AG08396 (cell line): ENCODE measurements around the gene COL1A2.

ENCODE experiments used
- DNase-seq: peaks from one replicate; pipeline ENCODE4 v3.0.0; 2012; ENCODE audit warnings: low spot score, mixed read lengths

COL1A2 gene

GRCh38 chr7:94382746-94383145, 11.9 kb upstream of the COL1A2 start:
- no peak for DNase-seq

DNA sequence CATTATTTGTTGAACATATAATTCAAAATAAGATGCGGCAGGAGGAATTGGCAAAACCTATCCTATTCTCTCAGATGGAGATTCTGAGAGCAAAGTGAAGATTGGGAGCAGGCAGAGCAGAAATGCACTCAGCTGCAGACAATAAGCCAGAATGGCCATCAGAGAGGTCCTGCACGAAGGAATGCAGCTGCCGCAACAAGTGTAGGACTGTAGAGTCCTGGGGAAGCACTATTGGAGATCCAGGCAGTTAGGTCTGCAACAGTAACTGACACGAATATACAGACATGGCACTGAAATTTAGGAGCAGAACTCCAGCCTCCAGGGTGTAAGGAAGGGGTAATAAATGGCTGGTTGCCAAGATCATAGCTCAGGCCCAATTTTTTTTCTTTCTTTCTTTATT, 10.4 kb upstream of the COL1A2 start:
- no peak for DNase-seq

DNA sequence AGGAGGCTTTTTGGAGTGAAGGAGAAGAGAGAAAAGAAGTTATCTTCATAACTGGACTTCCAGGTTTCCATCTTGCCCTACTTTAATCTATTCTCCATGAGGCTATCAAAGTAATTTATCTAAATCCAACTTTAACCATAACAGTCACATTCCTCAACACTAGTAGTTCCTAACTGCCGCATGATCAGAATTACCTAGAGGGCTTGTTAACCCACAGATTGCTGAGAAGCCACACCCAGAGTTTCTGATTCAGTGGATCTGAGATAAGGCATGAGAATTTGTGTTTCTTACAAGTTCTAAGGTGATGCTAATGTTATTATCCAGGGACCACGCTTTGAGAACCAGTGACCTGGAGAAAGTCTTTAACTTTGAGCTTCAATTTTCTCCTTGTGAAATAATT, 8.3 kb upstream of the COL1A2 start:
- DNase-seq = no peak

DNA sequence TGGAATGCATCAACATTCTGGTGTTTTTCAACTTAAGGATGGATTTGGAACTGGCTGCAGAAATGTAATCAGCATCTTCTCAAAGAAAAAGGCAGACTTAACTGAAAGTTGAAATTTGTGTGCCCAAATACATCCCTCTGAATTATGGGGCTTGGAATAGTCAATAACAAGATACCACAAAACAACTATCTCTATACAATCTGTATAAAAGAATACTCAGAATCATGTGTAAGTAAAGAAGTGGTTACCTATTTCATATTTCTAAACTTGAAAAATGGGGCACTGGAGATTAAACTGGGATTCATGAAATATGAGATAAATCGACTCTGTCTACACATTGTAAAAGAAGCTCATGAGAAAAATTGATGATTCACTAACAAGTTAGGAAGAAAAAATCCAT, 6.2 kb upstream of the COL1A2 start:
- DNase-seq = no peak

DNA sequence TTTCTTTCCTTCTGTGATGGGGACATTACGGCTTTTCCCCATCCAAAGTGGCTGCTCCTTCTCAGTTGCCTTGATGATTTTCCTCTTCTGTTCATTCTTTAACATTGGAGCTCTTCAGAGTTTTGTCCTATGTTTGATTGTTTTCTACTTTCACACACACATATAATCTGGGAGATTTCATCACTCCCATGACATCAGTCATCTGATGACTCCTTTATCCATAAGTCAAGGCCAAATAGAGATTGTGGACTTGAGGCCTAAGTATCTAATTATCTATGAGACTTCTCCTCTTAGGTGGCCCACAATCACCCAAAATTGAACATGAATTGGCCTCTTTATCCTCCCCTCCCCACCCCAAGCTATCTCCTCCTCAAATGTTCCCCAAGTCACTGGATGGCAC, 5.3 kb upstream of the COL1A2 start:
- DNase-seq = no peak

DNA sequence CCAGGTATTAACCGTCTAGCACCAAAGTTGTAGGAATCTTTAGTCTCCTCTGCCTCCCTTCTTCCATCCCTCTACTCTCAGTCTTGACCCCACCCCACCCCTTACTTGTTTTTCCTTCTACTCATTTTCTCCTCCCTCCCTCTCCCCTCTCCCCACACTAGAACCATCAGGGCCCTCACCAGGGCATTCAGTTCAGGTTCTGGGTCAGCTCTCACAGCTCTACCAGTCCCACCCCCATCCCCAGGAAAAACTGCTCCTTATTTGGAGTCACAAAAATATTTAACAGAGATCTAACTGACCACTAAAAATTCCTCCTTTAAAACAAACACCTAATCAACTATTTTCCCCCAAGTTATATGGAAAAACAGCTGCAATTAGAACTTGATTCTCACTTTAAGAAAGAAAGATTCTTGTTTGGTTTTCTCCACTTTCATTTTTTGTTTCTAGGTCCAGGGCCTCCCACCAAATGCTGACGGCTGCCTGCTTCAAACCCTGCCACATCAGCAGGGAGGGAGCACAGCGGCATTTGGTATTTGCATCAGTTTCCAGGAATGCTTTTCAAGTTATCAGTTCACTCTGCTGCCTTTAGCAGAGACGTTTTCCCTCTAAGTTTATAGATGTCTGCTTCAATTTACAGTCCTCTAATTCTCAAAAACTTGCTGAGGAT, 2.8 kb upstream of the COL1A2 start:
- DNase-seq = peak; percentile 65

- no peak for DNase-seq
These were observed 2.3 kb upstream of the COL1A2 start for GRCh38 chr7:94392393-94392786.

DNA sequence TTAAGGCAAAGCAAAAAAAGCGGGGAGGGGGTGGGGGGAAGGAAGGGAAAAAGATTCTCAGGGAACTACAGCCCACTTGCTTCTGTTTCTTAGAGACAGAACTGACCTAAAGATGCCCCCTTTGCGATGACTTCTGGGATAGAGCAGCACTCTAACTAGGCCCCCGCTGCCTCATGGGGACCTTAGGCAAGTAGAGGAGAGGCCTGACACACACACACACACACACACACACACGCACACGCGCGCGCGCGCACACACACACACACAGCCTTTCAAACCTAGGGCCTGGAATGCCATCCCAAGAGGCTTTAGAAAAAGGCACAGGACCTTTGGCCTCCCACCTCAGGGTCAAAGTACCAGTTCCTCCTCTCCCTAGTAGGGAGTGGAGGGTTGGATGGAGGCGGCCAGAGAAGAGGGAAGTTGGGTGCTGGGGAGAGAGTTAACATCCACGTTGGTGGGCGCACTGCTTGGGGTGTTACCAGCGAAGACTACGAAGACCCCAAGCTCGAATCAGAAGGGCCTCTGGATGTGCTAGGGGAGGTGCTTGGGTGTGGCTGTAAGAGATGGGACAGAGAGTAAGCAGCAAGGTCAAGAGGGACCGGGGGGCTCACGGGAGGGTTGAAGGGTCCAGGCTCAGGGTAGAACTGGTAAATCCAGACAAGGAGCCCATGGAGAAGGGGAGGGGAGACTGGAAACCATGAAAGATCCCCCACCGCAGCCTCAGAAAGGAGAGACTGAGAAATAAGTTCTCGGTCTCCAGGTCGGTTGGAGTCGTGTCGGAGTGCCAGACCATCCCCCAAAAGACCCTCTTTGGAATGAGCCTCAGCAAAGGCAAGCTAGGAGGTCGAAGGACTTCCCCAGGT, 1.2 kb upstream of the COL1A2 start:
- DNase-seq = no peak

DNA sequence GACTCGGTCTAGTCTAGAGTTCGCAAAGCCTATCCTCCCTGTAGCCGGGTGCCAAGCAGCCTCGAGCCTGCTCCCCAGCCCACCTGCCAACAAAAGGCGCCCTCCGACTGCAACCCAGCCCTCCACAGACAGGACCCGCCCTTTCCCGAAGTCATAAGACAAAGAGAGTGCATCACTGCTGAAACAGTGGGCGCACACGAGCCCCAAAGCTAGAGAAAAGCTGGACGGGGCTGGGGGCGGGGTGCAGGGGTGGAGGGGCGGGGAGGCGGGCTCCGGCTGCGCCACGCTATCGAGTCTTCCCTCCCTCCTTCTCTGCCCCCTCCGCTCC, 622 bp upstream of the COL1A2 start:
- DNase-seq = no peak

DNA sequence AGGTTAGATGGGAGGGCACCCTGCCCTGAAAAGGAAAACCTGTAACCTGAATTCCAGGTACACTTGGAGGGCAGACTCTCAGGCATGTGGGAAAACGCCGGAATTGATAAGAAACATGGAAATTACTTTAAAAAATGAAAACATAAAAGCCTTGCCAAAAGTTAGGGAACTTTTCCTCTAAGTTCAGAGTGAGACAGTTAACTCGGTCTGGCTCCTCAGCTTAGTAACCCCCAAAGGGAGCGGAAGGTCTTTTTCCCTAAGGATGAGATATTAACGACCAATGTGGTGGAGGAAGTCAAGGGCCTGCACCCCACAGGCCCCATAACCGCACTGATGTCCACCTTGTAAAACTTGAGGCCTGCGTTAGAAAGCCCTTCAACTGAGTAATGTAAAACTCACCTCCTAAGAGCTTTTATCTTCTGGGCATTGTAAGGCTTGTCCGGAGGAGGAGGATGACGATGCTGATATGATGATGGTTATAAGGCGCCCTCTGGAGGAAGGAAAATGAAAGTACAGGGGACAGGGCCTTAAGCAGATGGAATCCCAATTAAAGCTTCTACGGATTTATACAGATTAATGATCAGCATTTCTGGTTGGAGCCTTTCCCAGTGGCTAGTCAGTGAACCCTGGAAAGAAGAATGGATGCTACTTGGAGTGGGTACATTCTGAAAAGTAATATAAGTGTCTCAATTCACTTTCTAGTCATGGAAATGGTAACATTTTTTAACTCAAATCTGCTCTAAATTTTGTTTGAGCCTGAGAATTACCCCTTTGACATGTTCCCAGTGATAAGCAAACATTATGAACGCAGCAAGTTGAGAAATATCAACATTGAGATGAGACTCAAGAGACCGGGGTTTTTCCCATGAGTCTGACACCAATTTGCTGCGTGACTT, 694 bp downstream of the COL1A2 start:
- DNase-seq = peak; percentile 46

DNA sequence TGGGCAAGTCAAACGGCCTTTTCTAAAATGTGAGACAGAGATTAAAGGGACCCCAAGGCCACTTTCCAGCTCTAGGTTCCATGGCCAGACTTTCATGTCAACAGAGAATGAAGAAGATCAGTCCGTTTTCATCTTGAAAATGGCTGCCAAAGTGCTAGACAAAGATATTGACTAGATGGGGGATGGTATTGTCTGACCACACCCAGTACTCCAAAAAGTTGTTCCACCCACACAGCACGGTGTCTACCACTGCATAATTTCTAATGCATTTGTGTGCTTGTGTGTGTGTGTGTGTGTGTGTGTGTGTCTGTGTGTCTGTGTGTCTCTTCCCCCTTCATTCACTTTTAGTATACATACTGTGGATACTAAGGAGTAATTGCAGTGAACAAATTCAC, 1.3 kb downstream of the COL1A2 start:
- DNase-seq = peak; percentile 42

DNA sequence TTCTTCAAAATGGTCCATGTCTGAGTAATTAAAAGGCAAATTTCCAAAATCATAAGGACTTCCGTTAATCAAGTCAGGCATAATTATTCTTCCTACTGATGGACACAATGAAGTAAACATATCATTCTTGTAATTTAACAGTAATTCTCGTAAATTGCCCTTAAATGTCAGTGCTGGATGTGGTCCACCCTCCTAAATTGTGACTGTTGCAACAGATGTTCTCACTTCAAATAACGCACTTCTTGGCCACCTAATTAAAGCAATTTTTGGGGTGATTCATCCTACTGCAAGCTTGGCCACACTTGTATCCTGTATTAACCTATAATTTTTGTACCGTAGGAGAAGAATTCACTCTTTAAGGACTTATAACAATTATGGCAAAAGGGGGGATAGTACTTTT, 1.9 kb downstream of the COL1A2 start:
- no peak for DNase-seq

DNA sequence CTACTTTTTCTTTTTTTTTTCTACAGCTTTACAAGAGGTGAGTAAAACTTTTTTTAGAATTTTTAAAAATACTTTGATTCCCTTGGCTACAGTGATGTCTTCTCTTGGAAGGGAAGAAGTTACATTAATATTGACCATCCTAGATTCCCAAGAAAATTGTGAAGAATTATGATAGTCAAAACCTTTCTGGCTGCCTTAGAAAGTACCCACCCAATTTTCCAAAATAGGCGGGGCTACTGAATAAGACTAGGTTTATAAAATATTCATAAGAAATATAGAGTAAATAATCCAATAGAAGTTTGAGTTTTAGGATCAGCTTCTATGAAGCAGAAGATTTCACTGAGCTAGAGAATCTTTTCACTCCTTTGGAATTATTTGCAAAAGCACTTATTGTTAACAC, 3.0 kb downstream of the COL1A2 start:
- no peak for DNase-seq

- DNase-seq = no peak
These were observed 4.1 kb downstream of the COL1A2 start for GRCh38 chr7:94398841-94399240.

GRCh38 chr7:94400022-94400421, 5.3 kb downstream of the COL1A2 start:
- no peak for DNase-seq

DNA sequence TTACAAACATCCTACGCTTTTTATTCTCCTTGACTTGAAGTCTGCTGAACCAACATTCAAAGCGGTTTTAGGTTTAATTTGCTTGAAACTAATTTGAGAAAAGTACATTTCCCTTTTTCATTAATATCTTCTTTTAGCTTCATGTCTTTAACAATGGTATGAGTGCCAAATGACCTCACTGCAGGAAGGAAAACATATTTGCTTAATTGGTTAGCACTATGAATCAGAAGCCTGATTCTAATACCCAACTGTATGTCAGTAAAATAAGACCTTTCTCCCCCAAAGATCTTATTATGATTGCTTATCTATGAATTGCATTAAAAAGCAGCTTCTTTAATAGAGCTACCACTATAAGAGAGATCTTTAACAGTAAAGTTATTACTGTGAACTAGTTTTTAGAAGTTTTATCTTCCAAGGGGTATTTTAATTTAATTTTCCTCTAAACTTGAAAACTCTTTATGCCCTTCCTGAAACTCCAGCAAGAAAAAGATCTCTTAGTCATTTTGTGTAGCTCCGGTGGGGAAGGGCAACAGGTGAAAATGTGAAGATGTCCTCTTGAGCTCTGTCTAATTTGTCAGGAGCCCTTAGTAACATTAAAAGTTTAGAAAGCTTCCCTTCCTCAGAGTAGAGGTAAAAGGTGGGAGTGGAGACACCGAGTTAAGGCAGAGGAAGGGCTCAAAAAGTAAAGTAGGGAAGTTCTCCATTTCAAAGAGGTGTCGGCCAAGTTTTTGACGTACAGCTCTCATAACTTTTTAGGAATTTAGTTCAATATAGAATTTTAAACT, 6.1 kb downstream of the COL1A2 start:
- DNase-seq = no peak

DNA sequence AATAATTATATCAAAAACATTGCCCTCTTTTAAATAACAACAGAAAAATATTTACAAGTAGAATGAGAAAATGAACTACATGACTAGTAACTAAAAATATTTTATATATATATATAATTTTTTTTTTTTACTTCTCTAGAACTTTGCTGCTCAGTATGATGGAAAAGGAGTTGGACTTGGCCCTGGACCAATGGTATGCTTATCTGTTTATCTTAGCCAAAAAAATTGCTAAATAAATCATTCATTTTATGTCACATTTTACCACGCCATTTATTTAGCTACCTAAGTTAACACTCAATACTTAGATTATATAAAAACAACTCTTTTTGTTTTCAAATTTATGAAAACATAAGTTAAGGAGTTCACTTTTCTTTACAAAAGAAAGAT, 6.7 kb downstream of the COL1A2 start:
- no peak for DNase-seq

DNA sequence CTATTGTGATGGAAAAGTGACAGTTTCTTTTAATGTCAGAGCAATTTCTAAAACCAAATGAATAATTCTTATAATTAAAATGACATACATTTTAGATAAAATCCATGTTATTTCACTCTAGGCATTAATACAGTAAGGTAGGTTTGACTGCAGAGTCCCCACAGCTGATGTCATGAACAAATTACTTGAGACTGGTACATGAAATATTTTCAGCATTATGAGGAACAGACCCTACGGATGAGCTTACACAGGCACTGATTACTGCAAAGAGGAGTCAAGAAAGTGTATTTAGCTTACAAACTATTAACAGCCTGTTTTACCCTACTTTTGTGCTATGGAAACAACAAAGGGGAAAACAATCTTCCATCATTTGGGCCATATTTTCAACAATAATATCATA, 8.9 kb downstream of the COL1A2 start:
- DNase-seq = no peak

GRCh38 chr7:94405506-94405905, 10.8 kb downstream of the COL1A2 start:
- no peak for DNase-seq

DNA sequence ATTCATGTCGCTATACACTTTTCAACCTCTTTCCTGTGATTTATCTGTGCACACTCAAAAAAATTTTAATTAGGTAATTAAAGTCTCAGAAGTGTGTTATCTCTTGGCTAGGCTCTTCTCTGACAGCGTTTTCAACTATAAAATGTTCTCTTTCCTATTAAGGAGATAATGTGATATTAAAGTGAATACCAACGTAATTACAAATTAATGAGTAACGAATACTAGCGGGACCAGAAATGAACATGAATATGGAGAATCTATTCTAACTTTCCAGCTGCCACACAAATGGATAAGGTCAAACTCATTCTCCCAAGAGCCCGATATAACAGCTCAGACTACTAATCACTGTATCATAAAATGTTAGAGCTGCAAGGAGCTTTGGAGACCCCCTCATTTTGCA, 12.0 kb downstream of the COL1A2 start:
- DNase-seq = no peak

DNA sequence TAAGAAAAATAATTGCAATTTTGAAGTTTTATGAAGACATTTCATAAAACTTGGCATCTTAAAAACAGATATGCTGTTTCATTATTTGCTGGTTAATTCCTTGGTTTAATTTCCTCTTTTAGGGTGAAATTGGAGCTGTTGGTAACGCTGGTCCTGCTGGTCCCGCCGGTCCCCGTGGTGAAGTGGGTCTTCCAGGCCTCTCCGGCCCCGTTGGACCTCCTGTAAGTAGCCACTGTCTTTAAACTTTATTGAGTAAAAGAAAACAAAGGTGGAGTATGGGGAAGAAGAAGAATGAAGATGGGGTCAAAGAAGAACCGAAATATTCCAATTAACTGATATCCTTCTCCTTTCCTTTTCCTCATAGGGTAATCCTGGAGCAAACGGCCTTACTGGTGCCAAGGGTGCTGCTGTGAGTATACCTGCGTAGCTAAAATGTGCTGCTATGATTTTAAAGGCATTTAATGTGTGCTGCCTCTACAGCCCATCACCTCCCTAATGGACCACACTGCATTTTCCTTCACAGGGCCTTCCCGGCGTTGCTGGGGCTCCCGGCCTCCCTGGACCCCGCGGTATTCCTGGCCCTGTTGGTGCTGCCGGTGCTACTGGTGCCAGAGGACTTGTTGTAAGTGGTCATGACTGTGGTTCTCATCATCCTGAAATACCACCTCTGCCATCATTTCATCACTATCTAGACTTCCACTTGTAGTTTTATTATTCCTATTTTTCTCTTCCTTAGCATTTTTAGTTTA, 14.7 kb downstream of the COL1A2 start:
- DNase-seq = no peak
